Neural cell (in vitro differentiated cells): ENCODE results near the gene MSANTD2. TPM values are rescaled to one million over a fixed set of nuclear protein-coding genes. Genes with fewer than 3 reads are reported as not detected.

Experiments used
- H2AFZ ChIP-seq: fragments of 200-600, 300-800 bp; sonication (generic), shearing (Covaris generic); 2 replicates; pipeline ENCODE4 v1.6.0; 2014; ENCODE audit warnings: low read depth, mild to moderate bottlenecking, antibody characterized with exemption, low read length, moderate library complexity
- H3F3A ChIP-seq: fragments of 200-600 bp; shearing (Covaris generic); 2 replicates; pipeline ENCODE4 v1.6.1; 2016; ENCODE audit warnings: mild to moderate bottlenecking, moderate library complexity, mixed read lengths, antibody characterized with exemption, low read length; ENCODE audit not compliant: insufficient read depth, poor library complexity, severe bottlenecking
- H3K27ac ChIP-seq: fragments of 200-600, 300-800 bp; sonication (generic), shearing (Covaris generic); 2 replicates; pipeline ENCODE4 v1.5.1; 2014; ENCODE audit warnings: mild to moderate bottlenecking, low read length, moderate library complexity
- H3K27me3 ChIP-seq: fragments of 300-800, 200-600 bp; sonication (generic), shearing (Covaris generic); 2 replicates; pipeline ENCODE4 v1.6.0; 2014; ENCODE audit warnings: mild to moderate bottlenecking, low read depth, low read length, moderate library complexity; ENCODE audit not compliant: insufficient read depth
- H3K36me3 ChIP-seq: fragments of 300-800, 200-600 bp; sonication (generic), shearing (Covaris generic); 2 replicates; pipeline ENCODE4 v1.5.1; 2014; ENCODE audit warnings: mild to moderate bottlenecking, antibody characterized with exemption, low read length, moderate library complexity; ENCODE audit not compliant: insufficient read depth
- H3K4me2 ChIP-seq: fragments of 300-800, 200-600 bp; sonication (generic), shearing (Covaris generic); 2 replicates; pipeline ENCODE4 v1.6.0; 2014; ENCODE audit warnings: mild to moderate bottlenecking, low read length
- H3K4me3 ChIP-seq: fragments of 300-800, 200-600 bp; sonication (generic), shearing (Covaris generic); 2 replicates; pipeline ENCODE4 v1.5.1; 2014; ENCODE audit warnings: mild to moderate bottlenecking, low read length, moderate library complexity
- H3K79me2 ChIP-seq: fragments of 200-600 bp; shearing (Covaris generic); replicated peaks from 2 replicates; pipeline ENCODE4 v1.6.0; 2014; ENCODE audit warnings: mild to moderate bottlenecking, low read length, moderate library complexity; ENCODE audit not compliant: insufficient read depth
- H3K9ac ChIP-seq: fragments of 300-800, 200-600 bp; sonication (generic), shearing (Covaris generic); 2 replicates; pipeline ENCODE4 v1.6.1; 2016; ENCODE audit warnings: mild to moderate bottlenecking, low read length, mixed read lengths
- H3K9me2 ChIP-seq: fragments of 200-600 bp; shearing (Covaris generic); 2 replicates; pipeline ENCODE4 v1.6.1; 2016; ENCODE audit warnings: mild to moderate bottlenecking, low read length, mixed read lengths; ENCODE audit not compliant: insufficient read depth
- H3K9me3 ChIP-seq: fragments of 200-600, 300-800 bp; sonication (generic), shearing (Covaris generic); 2 replicates; pipeline ENCODE4 v1.6.1; 2016; ENCODE audit warnings: mild to moderate bottlenecking, mixed run types, low read length, moderate library complexity, mixed read lengths
- H4K20me1 ChIP-seq: fragments of 200-600 bp; shearing (Covaris generic); 2 replicates; pipeline ENCODE4 v1.6.1; 2016; ENCODE audit warnings: mild to moderate bottlenecking, mixed run types; ENCODE audit not compliant: insufficient read depth
- EZH2 ChIP-seq: fragments of 200-600, 300-800 bp; shearing (Covaris generic), sonication (generic); IDR thresholded peaks from 2 replicates; pipeline ENCODE4 v1.6.1; 2014; ENCODE audit warnings: antibody characterized with exemption, low read length, borderline replicate concordance, mild to moderate bottlenecking; ENCODE audit not compliant: insufficient read depth, poor library complexity, severe bottlenecking
- POLR2AphosphoS5 ChIP-seq: IDR thresholded peaks from 2 replicates; pipeline ENCODE4 v1.6.1; 2012
- REST ChIP-seq: IDR thresholded peaks from 2 replicates; pipeline ENCODE4 v1.6.1; 2012; ENCODE audit warnings: borderline replicate concordance
- polyA plus RNA-seq: library from polyadenylated mRNA; depleted of rRNA; stranded (reverse); fragments of >200 nt; gene quantifications from 2 replicates; pipeline ENCODE4 v1.2.3, GENCODE V29; 2014

MSANTD2 gene
- polyA plus RNA-seq, 1 donor from 2014 or later = 45.3 TPM

GRCh38 chr11:124716591-124716990, 83.6 kb downstream of the MSANTD2 start:
- Histone ChIP-seq H3F3A (no peaks in the 10 kb centered on the region), H3K27ac (no peak overlapping the region), H4K20me1 (no peaks in the 10 kb centered on the region), H3K4me3 (no peak overlapping the region), H3K79me2 (no peaks in the 10 kb centered on the region), H2AFZ (no peak overlapping the region), H3K27me3 (peaks cover 31% of the 10 kb centered on the region), H3K9me2 (no peaks in the 10 kb centered on the region), H3K36me3 (no peaks in the 10 kb centered on the region), H3K9me3 (no peaks in the 10 kb centered on the region), H3K4me2 (no peak overlapping the region), H3K9ac (no peak overlapping the region)
- TF ChIP-seq EZH2 = no peak
- no peak for TF ChIP-seq REST
- TF ChIP-seq POLR2AphosphoS5 = no peak

Other genes starting within 250 kb of the MSANTD2 start
- not detected in 2 replicates for gene OR8A1, start 230.4 kb downstream of the MSANTD2 start, polyA plus RNA-seq
- not detected in 2 replicates for gene PANX3, start 189.0 kb downstream of the MSANTD2 start, polyA plus RNA-seq
- gene TBRG1, start 177.5 kb downstream of the MSANTD2 start, polyA plus RNA-seq = 83.2 and 89.2 TPM in 2 replicates
- 4.0 and 4.3 TPM in 2 replicates for gene SIAE, start 126.7 kb downstream of the MSANTD2 start, polyA plus RNA-seq
- 19.1 and 21.3 TPM in 2 replicates for gene SPA17, start 126.5 kb downstream of the MSANTD2 start, polyA plus RNA-seq
- gene NRGN, start 60.5 kb downstream of the MSANTD2 start, polyA plus RNA-seq = 0.69 and 1.1 TPM in 2 replicates
- not detected in 2 replicates for gene VSIG2, start 48.2 kb downstream of the MSANTD2 start, polyA plus RNA-seq
- 0.77 TPM in 1 of 2 replicates, not detected in the other for gene ESAM, start 38.1 kb downstream of the MSANTD2 start, polyA plus RNA-seq
- gene ROBO3, start 65.0 kb upstream of the MSANTD2 start, polyA plus RNA-seq = 12.8 and 25.3 TPM in 2 replicates
- gene ROBO4, start 97.5 kb upstream of the MSANTD2 start, polyA plus RNA-seq = not detected in 2 replicates
- not detected in 2 replicates for gene HEPN1, start 118.8 kb upstream of the MSANTD2 start, polyA plus RNA-seq
- gene HEPACAM, start 135.6 kb upstream of the MSANTD2 start, polyA plus RNA-seq = not detected in 2 replicates
- 0.88 and 2.5 TPM in 2 replicates for gene CCDC15, start 153.8 kb upstream of the MSANTD2 start, polyA plus RNA-seq